ENCODE measurements around the gene PAPPA.

The PAPPA gene

GRCh38 chr9:116271991-116272390 is 118.4 kb downstream of the PAPPA start:
- no peaks in the 10 kb centered on the region for H3K9me3 ChIP-seq (ENCODE audit: low read length)
- no peaks in the 10 kb centered on the region for H3K36me3 ChIP-seq (ENCODE audit: insufficient read depth, low read length)
- H3K27me3 ChIP-seq (ENCODE audit: control insufficient read depth in 1 of 2, insufficient read depth in 2 of 2, low read length in 2 of 2) = no peaks in the 10 kb centered on the region
- H3K4me1 ChIP-seq (ENCODE audit: insufficient read depth, low read length) = no peaks in the 10 kb centered on the region
- no peak overlapping the region for H3K4me3 ChIP-seq (ENCODE audit: low read depth in 1 of 2, low read length in 2 of 2)
- no peak overlapping the region for H3K9ac ChIP-seq (ENCODE audit: low read length)
- H3K27ac ChIP-seq (ENCODE audit: low read depth, low read length) = no peak overlapping the region

GRCh38 chr9:116274293-116274692 is 120.7 kb downstream of the PAPPA start:
- Histone ChIP-seq H3K4me3 (ENCODE audit: low read depth in 1 of 2, low read length in 2 of 2) (no peak overlapping the region), H3K9me3 (ENCODE audit: low read length) (no peaks in the 10 kb centered on the region), H3K9ac (ENCODE audit: low read length) (no peak overlapping the region), H3K4me1 (ENCODE audit: insufficient read depth, low read length) (no peaks in the 10 kb centered on the region), H3K36me3 (ENCODE audit: insufficient read depth, low read length) (no peaks in the 10 kb centered on the region), H3K27ac (ENCODE audit: low read depth, low read length) (no peak overlapping the region), H3K27me3 (ENCODE audit: control insufficient read depth in 1 of 2, insufficient read depth in 2 of 2, low read length in 2 of 2) (no peaks in the 10 kb centered on the region)

- Histone ChIP-seq H3K9ac (ENCODE audit: low read length) (no peak overlapping the region), H3K4me1 (ENCODE audit: insufficient read depth, low read length) (no peaks in the 10 kb centered on the region), H3K27ac (ENCODE audit: low read depth, low read length) (no peak overlapping the region), H3K27me3 (ENCODE audit: control insufficient read depth in 1 of 2, insufficient read depth in 2 of 2, low read length in 2 of 2) (no peaks in the 10 kb centered on the region), H3K9me3 (ENCODE audit: low read length) (no peaks in the 10 kb centered on the region), H3K36me3 (ENCODE audit: insufficient read depth, low read length) (no peaks in the 10 kb centered on the region), H3K4me3 (ENCODE audit: low read depth in 1 of 2, low read length in 2 of 2) (no peak overlapping the region)
Measured at GRCh38 chr9:116275418-116276195, 122.0 kb downstream of the PAPPA start.

GRCh38 chr9:116276196-116276493 is 122.6 kb downstream of the PAPPA start:
- Histone ChIP-seq H3K36me3 (ENCODE audit: insufficient read depth, low read length) (no peaks in the 10 kb centered on the region), H3K4me3 (ENCODE audit: low read depth in 1 of 2, low read length in 2 of 2) (no peak overlapping the region), H3K4me1 (ENCODE audit: insufficient read depth, low read length) (no peaks in the 10 kb centered on the region), H3K9ac (ENCODE audit: low read length) (no peak overlapping the region), H3K27me3 (ENCODE audit: control insufficient read depth in 1 of 2, insufficient read depth in 2 of 2, low read length in 2 of 2) (no peaks in the 10 kb centered on the region), H3K9me3 (ENCODE audit: low read length) (no peaks in the 10 kb centered on the region), H3K27ac (ENCODE audit: low read depth, low read length) (no peak overlapping the region)

GRCh38 chr9:116276651-116277121 is 123.1 kb downstream of the PAPPA start:
- Histone ChIP-seq H3K36me3 (ENCODE audit: insufficient read depth, low read length) (no peaks in the 10 kb centered on the region), H3K9ac (ENCODE audit: low read length) (no peak overlapping the region), H3K27me3 (ENCODE audit: control insufficient read depth in 1 of 2, insufficient read depth in 2 of 2, low read length in 2 of 2) (no peaks in the 10 kb centered on the region), H3K27ac (ENCODE audit: low read depth, low read length) (no peak overlapping the region), H3K9me3 (ENCODE audit: low read length) (no peaks in the 10 kb centered on the region), H3K4me3 (ENCODE audit: low read depth in 1 of 2, low read length in 2 of 2) (no peak overlapping the region), H3K4me1 (ENCODE audit: insufficient read depth, low read length) (no peaks in the 10 kb centered on the region)

- H3K4me3 ChIP-seq (ENCODE audit: low read depth in 1 of 2, low read length in 2 of 2) = no peak overlapping the region
- no peaks in the 10 kb centered on the region for H3K4me1 ChIP-seq (ENCODE audit: insufficient read depth, low read length)
- no peaks in the 10 kb centered on the region for H3K27me3 ChIP-seq (ENCODE audit: control insufficient read depth in 1 of 2, insufficient read depth in 2 of 2, low read length in 2 of 2)
- H3K36me3 ChIP-seq (ENCODE audit: insufficient read depth, low read length) = no peaks in the 10 kb centered on the region
- no peaks in the 10 kb centered on the region for H3K9me3 ChIP-seq (ENCODE audit: low read length)
- no peak overlapping the region for H3K27ac ChIP-seq (ENCODE audit: low read depth, low read length)
- H3K9ac ChIP-seq (ENCODE audit: low read length) = no peak overlapping the region
Measured at GRCh38 chr9:116278326-116278725, 124.7 kb downstream of the PAPPA start.

GRCh38 chr9:116279230-116279629 is 125.6 kb downstream of the PAPPA start:
- Histone ChIP-seq H3K27me3 (ENCODE audit: control insufficient read depth in 1 of 2, insufficient read depth in 2 of 2, low read length in 2 of 2) (no peaks in the 10 kb centered on the region), H3K27ac (ENCODE audit: low read depth, low read length) (no peak overlapping the region), H3K4me3 (ENCODE audit: low read depth in 1 of 2, low read length in 2 of 2) (no peak overlapping the region), H3K36me3 (ENCODE audit: insufficient read depth, low read length) (no peaks in the 10 kb centered on the region), H3K9me3 (ENCODE audit: low read length) (no peaks in the 10 kb centered on the region), H3K4me1 (ENCODE audit: insufficient read depth, low read length) (no peaks in the 10 kb centered on the region), H3K9ac (ENCODE audit: low read length) (no peak overlapping the region)

GRCh38 chr9:116280529-116280928 is 126.9 kb downstream of the PAPPA start:
- H3K36me3 ChIP-seq (ENCODE audit: insufficient read depth, low read length) = no peaks in the 10 kb centered on the region
- H3K27ac ChIP-seq (ENCODE audit: low read depth, low read length) = no peak overlapping the region
- H3K9ac ChIP-seq (ENCODE audit: low read length) = no peak overlapping the region
- H3K27me3 ChIP-seq (ENCODE audit: control insufficient read depth in 1 of 2, insufficient read depth in 2 of 2, low read length in 2 of 2) = no peaks in the 10 kb centered on the region
- no peak overlapping the region for H3K4me3 ChIP-seq (ENCODE audit: low read depth in 1 of 2, low read length in 2 of 2)
- H3K9me3 ChIP-seq (ENCODE audit: low read length) = no peaks in the 10 kb centered on the region
- H3K4me1 ChIP-seq (ENCODE audit: insufficient read depth, low read length) = no peaks in the 10 kb centered on the region

GRCh38 chr9:116282597-116282996 is 129.0 kb downstream of the PAPPA start:
- no peaks in the 10 kb centered on the region for H3K36me3 ChIP-seq (ENCODE audit: insufficient read depth, low read length)
- H3K4me3 ChIP-seq (ENCODE audit: low read depth in 1 of 2, low read length in 2 of 2) = no peak overlapping the region
- H3K9me3 ChIP-seq (ENCODE audit: low read length) = no peaks in the 10 kb centered on the region
- no peaks in the 10 kb centered on the region for H3K27me3 ChIP-seq (ENCODE audit: control insufficient read depth in 1 of 2, insufficient read depth in 2 of 2, low read length in 2 of 2)
- no peak overlapping the region for H3K27ac ChIP-seq (ENCODE audit: low read depth, low read length)
- no peaks in the 10 kb centered on the region for H3K4me1 ChIP-seq (ENCODE audit: insufficient read depth, low read length)
- H3K9ac ChIP-seq (ENCODE audit: low read length) = no peak overlapping the region

GRCh38 chr9:116284518-116284917 is 130.9 kb downstream of the PAPPA start:
- H3K9me3 ChIP-seq (ENCODE audit: low read length) = no peaks in the 10 kb centered on the region
- H3K9ac ChIP-seq (ENCODE audit: low read length) = no peak overlapping the region
- no peaks in the 10 kb centered on the region for H3K27me3 ChIP-seq (ENCODE audit: control insufficient read depth in 1 of 2, insufficient read depth in 2 of 2, low read length in 2 of 2)
- H3K4me1 ChIP-seq (ENCODE audit: insufficient read depth, low read length) = no peaks in the 10 kb centered on the region
- H3K36me3 ChIP-seq (ENCODE audit: insufficient read depth, low read length) = no peaks in the 10 kb centered on the region
- no peak overlapping the region for H3K27ac ChIP-seq (ENCODE audit: low read depth, low read length)
- H3K4me3 ChIP-seq (ENCODE audit: low read depth in 1 of 2, low read length in 2 of 2) = no peak overlapping the region

- H3K4me3 ChIP-seq (ENCODE audit: low read depth in 1 of 2, low read length in 2 of 2) = no peak overlapping the region
- no peak overlapping the region for H3K27ac ChIP-seq (ENCODE audit: low read depth, low read length)
- H3K9me3 ChIP-seq (ENCODE audit: low read length) = no peaks in the 10 kb centered on the region
- H3K4me1 ChIP-seq (ENCODE audit: insufficient read depth, low read length) = no peaks in the 10 kb centered on the region
- H3K9ac ChIP-seq (ENCODE audit: low read length) = no peak overlapping the region
- H3K27me3 ChIP-seq (ENCODE audit: control insufficient read depth in 1 of 2, insufficient read depth in 2 of 2, low read length in 2 of 2) = no peaks in the 10 kb centered on the region
- H3K36me3 ChIP-seq (ENCODE audit: insufficient read depth, low read length) = no peaks in the 10 kb centered on the region
Measured at GRCh38 chr9:116285320-116285719, 131.7 kb downstream of the PAPPA start.

- Histone ChIP-seq H3K9ac (ENCODE audit: low read length) (no peak overlapping the region), H3K4me1 (ENCODE audit: insufficient read depth, low read length) (no peaks in the 10 kb centered on the region), H3K4me3 (ENCODE audit: low read depth in 1 of 2, low read length in 2 of 2) (no peak overlapping the region), H3K27me3 (ENCODE audit: control insufficient read depth in 1 of 2, insufficient read depth in 2 of 2, low read length in 2 of 2) (no peaks in the 10 kb centered on the region), H3K27ac (ENCODE audit: low read depth, low read length) (no peak overlapping the region), H3K36me3 (ENCODE audit: insufficient read depth, low read length) (no peaks in the 10 kb centered on the region), H3K9me3 (ENCODE audit: low read length) (no peaks in the 10 kb centered on the region)
Measured at GRCh38 chr9:116286297-116286696, 132.7 kb downstream of the PAPPA start.

Data from muscle layer of colon (tissue), 2 donors.